HL-60 (cell line): ENCODE data around the gene CSNK2A2.

Experiments used
- DNase-seq, 2 experiments: peaks; one replicate each; pipeline ENCODE4 v3.0.0-alpha.2; 2010 to 2020; ENCODE audit warnings: low read depth in 1 of 2, low spot score in 1 of 2
- H3K27ac ChIP-seq: fragments of 250-450 bp; sonication (Bioruptor Pico); replicated peaks from 2 replicates; pipeline ENCODE4 v1.5.1; 2020; ENCODE audit warnings: mild to moderate bottlenecking, moderate library complexity
- H3K27me3 ChIP-seq: fragments of 250-450 bp; sonication (Bioruptor Pico); 2 replicates; pipeline ENCODE4 v1.5.1; 2021; ENCODE audit warnings: mild to moderate bottlenecking, moderate library complexity; ENCODE audit not compliant: insufficient read depth, poor library complexity, severe bottlenecking
- H3K4me3 ChIP-seq: replicated peaks from 2 replicates; pipeline ENCODE4 v1.5.1; 2011; ENCODE audit warnings: mild to moderate bottlenecking, control low read depth, low read length; ENCODE audit not compliant: insufficient read depth
- GABPA ChIP-seq: IDR thresholded peaks from 2 replicates; pipeline ENCODE4 v1.6.1; 2012; ENCODE audit warnings: low read depth
- POLR2AphosphoS5 ChIP-seq: IDR thresholded peaks from 2 replicates; pipeline ENCODE4 v1.6.1; 2012; ENCODE audit warnings: low read depth
- SPI1 ChIP-seq: IDR thresholded peaks from 2 replicates; pipeline ENCODE4 v1.6.1; 2012; ENCODE audit warnings: low read depth, mild to moderate bottlenecking, borderline replicate concordance
- TF ChIP-seq, protein P1 (sequence below): IDR thresholded peaks from one replicate; pipeline ENCODE4 v1.5.1; 2011; ENCODE audit warnings: low read length, control low read depth, inconsistent platforms; ENCODE audit not compliant: insufficient read depth
- TF ChIP-seq, protein P2 (sequence below): IDR thresholded peaks from 2 replicates; pipeline ENCODE4 v1.6.1; 2012; ENCODE audit warnings: low read depth; ENCODE audit not compliant: insufficient replicate concordance

The CSNK2A2 gene

DNA sequence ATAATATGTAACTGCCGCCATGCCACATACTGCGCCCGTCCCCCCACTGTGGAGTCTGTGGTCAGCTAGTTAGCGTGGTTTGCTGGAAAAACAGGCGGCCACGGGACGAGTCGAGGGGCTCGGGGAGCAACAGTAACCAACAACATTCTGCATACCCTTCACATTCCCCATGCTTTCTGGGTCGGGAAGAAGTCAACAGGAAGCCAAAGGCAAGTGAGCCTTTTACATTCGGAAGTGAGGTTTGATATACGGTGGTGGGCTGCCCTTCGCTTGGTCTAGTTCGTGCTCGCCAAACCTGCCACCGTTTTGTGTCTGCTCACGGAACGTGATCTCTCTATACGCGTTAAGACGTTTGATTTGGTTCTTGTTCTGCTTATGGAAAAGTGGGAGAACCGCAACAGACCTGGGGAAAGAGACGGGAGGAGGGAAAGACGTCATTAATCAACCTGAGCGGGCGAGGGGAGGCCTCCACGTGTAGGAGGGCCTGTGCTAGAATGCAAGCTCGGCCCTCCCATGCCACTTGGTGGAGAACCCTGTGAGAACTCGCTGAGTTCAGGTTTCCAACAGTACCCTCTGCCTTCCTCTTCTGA lies 39.9 kb downstream of the CSNK2A2 start:
- no peaks in the 10 kb centered on the region for H3K27me3 ChIP-seq
- DNase-seq: no peak
- H3K4me3 ChIP-seq: no peak overlapping the region
- TF ChIP-seq, protein P1, sequence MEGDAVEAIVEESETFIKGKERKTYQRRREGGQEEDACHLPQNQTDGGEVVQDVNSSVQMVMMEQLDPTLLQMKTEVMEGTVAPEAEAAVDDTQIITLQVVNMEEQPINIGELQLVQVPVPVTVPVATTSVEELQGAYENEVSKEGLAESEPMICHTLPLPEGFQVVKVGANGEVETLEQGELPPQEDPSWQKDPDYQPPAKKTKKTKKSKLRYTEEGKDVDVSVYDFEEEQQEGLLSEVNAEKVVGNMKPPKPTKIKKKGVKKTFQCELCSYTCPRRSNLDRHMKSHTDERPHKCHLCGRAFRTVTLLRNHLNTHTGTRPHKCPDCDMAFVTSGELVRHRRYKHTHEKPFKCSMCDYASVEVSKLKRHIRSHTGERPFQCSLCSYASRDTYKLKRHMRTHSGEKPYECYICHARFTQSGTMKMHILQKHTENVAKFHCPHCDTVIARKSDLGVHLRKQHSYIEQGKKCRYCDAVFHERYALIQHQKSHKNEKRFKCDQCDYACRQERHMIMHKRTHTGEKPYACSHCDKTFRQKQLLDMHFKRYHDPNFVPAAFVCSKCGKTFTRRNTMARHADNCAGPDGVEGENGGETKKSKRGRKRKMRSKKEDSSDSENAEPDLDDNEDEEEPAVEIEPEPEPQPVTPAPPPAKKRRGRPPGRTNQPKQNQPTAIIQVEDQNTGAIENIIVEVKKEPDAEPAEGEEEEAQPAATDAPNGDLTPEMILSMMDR: no peak
- TF ChIP-seq, protein P2, sequence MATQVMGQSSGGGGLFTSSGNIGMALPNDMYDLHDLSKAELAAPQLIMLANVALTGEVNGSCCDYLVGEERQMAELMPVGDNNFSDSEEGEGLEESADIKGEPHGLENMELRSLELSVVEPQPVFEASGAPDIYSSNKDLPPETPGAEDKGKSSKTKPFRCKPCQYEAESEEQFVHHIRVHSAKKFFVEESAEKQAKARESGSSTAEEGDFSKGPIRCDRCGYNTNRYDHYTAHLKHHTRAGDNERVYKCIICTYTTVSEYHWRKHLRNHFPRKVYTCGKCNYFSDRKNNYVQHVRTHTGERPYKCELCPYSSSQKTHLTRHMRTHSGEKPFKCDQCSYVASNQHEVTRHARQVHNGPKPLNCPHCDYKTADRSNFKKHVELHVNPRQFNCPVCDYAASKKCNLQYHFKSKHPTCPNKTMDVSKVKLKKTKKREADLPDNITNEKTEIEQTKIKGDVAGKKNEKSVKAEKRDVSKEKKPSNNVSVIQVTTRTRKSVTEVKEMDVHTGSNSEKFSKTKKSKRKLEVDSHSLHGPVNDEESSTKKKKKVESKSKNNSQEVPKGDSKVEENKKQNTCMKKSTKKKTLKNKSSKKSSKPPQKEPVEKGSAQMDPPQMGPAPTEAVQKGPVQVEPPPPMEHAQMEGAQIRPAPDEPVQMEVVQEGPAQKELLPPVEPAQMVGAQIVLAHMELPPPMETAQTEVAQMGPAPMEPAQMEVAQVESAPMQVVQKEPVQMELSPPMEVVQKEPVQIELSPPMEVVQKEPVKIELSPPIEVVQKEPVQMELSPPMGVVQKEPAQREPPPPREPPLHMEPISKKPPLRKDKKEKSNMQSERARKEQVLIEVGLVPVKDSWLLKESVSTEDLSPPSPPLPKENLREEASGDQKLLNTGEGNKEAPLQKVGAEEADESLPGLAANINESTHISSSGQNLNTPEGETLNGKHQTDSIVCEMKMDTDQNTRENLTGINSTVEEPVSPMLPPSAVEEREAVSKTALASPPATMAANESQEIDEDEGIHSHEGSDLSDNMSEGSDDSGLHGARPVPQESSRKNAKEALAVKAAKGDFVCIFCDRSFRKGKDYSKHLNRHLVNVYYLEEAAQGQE: no peak
- TF ChIP-seq POLR2AphosphoS5: no peak
- TF ChIP-seq SPI1: no peak
- no peak for TF ChIP-seq GABPA
- no peak overlapping the region for H3K27ac ChIP-seq

DNA sequence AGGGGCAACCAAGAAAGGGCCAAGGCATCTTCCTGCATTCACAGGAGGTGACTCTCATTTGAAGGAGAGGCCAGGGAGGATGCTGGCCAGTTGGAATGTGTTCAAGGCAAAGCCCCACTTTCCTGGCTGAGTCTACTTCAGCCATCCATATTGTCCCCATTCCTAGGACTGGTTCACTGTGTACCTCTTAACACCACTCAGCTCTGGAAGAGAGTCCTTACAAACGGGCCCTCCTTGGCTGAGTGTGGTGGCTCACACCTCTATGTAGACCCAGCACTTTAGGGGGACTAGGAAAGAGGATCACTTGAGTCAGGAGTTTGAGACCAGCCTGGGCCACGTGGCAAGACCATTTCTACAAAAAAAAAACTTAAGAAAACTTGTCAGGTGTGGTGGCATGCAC lies 40.7 kb downstream of the CSNK2A2 start:
- no peak overlapping the region for H3K27ac ChIP-seq
- no peak overlapping the region for H3K4me3 ChIP-seq
- no peak for DNase-seq
- TF ChIP-seq POLR2AphosphoS5 (no peak), GABPA (no peak), SPI1 (no peak)
- TF ChIP-seq, protein P2: no peak
- TF ChIP-seq, protein P1: no peak
- H3K27me3 ChIP-seq: no peaks in the 10 kb centered on the region

DNA sequence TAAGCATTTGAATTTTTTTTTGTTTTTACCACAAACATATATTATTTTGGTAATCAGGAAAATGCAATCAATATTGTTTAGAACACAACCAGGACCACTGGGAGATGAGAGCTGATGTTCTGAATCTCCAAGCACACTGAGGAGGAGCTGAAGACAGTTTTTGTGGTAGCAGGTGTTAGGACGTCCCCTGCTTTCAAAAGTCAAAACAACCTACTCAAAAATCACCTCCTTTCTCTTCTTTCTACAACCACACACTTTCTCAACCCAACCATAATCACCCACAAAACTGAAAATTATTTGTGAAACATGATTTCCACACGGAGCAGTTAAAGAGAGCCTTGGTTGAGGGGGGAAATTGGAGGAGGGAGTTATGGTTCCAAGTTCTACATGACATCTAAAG lies 42.1 kb downstream of the CSNK2A2 start:
- no peak for DNase-seq
- Histone ChIP-seq H3K27me3 (no peaks in the 10 kb centered on the region), H3K27ac (no peak overlapping the region), H3K4me3 (no peak overlapping the region)
- TF ChIP-seq, protein P2: no peak
- TF ChIP-seq, protein P1: no peak
- no peak for TF ChIP-seq SPI1
- TF ChIP-seq GABPA: no peak
- no peak for TF ChIP-seq POLR2AphosphoS5
